GM18951 (cell line): ENCODE results near the gene AZGP1.
"Not testable (repeated sequence)": the region's sequence is repeated elsewhere in the genome, so short reads cannot be mapped to it uniquely, and the experiment has no call there.

Source experiments
- POLR2A ChIP-seq: IDR thresholded peaks from 4 replicates; pipeline ENCODE4 v1.6.1; 2011; ENCODE audit warnings: mild to moderate bottlenecking; ENCODE audit not compliant: insufficient read length, insufficient read depth; ENCODE audit errors: extremely low read depth
- in situ Hi-C: fragments of 300-500 bp; cut with MboI; formaldehyde crosslinking; loops from one replicate; pipeline ENCODE4 v1.12.0; 2022; ENCODE audit warnings: low sequenced_read_pairs, mixed read lengths, inconsistent platforms; ENCODE audit not compliant: unreplicated experiment

Gene AZGP1

DNA sequence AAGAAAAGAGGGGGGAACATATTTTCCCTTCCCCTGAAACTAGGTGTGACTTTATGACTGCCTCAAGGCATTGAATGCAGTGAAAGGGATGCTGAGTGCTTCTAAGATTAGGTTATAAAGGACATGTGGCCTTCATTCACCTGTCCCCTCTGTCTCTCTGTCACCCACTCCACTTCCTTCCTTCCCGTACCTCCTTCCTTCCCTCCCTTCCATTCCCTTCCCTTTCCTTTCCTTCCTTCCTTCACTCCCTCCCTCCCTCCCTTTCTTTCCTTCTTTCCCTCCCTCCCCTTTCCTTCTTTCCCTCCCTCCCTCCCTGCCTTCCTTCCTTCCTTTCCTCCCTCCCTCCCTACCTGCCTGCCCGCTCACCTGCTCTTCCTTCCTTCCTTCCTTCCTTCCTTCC, 35.1 kb upstream of the AZGP1 start:
- TF ChIP-seq POLR2A = no peak
- in situ Hi-C loops = no loop called here

DNA sequence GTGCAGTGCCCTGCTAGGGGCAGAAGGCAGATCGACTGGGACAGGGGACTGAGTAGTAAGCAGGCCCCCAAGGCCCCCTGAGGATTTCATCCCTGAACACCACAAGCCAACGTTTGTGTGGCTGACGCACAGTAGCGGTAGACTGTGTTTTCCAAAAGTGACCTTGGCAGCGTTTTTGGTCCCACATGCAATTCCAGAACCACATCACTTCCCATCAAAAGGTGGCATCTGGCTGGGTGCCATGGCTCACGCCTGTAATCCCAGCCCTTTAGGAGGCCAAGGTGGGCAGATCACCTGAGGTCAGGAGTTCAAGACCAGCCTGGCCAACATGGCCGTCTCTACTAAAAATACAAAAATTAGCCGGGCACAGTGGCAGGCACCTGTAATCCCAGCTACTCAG, 34.1 kb upstream of the AZGP1 start:
- in situ Hi-C loops = not testable (repeated sequence)

DNA sequence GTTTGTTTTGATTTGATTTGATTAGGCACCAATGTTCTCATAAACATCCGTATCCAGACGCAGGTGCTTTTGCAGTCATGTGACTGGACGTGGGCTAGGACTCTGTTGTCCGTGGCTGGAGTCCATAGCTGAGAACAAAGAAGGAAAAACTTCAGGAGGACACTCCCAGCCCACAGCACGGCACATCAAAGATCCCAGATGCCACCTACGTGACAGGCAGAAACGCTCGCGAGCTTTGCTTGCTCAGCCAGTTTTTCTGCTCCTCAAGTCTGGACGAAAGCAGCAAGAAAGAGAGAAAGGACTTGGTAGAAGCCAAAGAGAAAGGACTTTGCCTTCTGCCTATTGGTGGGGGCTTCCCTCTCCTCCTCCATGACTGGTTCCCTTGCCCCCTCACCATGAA, 32.7 kb upstream of the AZGP1 start:
- TF ChIP-seq POLR2A = no peak
- in situ Hi-C loops = no loop called here

DNA sequence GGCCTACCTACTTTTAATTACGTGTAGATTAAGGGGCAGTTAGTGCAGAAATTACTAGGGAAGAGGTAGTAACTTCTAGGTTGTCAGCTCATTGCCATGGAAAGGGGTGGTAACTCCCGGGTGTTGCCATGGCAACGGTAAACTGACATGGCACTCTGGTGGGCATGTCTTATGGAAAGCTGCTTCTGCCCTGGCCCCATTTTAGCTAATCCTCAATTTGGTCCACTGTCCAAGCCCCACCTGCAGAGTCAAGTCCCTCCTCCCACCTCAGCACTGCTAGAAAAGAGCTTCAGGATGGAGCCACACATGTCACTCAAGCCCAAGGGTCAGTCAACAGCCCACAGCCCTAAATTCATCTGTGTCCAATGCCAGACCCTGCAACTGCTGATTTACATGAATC, 32.1 kb upstream of the AZGP1 start:
- in situ Hi-C loops = no loop called here
- TF ChIP-seq POLR2A = no peak

DNA sequence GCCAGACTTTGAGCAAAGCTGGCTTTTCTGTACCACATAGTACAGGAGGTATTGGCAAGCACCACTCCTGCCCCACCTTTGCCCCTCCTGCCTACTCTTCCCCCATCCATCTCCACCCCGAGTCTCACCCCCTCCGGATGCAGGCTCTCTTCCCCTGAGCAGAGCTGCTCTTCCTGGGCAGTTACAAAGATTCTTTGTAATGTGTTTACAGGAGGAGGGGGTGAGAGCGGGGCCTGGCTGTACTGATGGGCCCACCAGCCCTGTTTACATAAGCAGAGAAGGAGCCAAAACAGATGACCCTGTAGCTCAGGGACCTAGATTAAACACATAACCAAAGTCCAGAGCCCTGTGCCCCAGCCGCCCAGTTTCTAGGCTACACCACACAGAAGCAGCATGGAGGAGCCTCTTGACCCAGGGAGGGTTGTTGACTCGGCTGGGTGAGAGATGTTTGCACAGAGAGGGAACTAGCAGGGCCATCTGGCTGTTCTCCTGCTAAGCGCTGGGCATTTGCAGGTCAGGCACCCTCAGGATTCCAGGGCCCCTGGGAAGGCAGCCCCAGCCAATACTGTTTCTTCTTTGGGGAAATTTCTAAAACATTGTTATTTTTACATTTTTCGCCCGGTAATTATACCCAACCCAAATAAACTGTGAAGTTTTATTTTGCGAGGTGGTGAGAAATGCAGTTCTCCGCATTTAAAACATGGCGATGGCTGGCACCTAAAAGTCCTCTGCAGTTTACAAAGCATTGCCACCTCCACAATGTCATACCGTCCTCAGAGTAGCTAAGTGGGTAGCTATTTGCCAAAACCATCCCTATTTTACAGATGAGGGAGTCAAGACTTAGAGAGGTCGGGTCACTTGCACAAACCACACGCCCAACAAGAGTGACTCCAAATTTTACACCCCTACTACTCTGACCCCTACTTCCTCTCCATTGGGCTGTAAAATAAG, 28.2 kb upstream of the AZGP1 start:
- TF ChIP-seq POLR2A = no peak
- in situ Hi-C loops = no loop called here

DNA sequence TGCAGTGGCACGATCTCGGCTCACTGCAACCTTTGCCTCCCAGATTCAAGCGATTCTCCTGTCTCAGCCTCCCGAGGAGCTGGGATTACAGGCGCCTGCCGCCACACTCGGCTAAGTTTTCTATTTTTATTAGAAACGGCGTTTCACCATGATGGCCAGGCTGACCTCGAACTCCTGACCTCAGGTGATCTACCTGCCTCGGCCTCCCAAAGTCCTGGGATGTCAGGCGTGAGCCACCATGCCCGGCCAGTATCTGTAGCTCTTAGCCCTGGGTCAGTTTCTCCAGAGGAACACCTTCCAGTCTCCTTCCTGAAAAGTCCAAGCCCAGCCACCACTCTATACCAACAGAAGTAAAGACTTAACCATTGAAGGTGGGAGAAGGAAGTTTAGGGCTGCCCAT, 24.4 kb upstream of the AZGP1 start:
- in situ Hi-C loops = no loop called here
- no peak for TF ChIP-seq POLR2A

DNA sequence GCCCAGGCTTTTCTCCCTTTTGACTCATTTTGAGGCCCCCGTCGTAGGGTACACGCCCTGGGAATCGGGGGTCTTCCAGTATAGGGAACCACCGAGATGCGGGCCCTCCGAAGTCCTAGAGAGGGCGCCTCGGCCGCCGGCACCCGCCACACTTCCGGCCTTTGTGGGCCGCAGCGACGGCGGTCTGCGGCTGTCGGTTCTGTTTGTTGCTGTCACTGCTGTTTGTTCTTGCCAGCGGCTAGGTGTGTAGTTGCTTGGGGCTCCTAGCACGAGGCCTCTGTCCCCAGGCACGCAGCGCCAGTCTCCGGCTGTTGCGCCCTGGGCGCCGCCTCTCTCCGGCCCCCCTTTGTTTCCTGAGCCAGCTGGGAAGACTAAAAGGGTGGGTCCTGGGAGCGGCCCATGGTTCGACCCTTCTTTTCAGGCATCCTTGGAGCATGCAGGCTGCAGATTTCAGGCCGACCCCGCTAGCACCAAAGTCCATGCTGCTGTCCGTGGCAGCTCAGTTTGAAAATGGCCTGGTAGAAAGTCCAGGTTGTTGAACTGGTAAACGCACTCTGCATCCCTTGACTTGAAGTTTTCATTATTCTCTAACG, 21.8 kb upstream of the AZGP1 start:
- TF ChIP-seq POLR2A = peak; percentile 66
- in situ Hi-C loops = no loop called here

DNA sequence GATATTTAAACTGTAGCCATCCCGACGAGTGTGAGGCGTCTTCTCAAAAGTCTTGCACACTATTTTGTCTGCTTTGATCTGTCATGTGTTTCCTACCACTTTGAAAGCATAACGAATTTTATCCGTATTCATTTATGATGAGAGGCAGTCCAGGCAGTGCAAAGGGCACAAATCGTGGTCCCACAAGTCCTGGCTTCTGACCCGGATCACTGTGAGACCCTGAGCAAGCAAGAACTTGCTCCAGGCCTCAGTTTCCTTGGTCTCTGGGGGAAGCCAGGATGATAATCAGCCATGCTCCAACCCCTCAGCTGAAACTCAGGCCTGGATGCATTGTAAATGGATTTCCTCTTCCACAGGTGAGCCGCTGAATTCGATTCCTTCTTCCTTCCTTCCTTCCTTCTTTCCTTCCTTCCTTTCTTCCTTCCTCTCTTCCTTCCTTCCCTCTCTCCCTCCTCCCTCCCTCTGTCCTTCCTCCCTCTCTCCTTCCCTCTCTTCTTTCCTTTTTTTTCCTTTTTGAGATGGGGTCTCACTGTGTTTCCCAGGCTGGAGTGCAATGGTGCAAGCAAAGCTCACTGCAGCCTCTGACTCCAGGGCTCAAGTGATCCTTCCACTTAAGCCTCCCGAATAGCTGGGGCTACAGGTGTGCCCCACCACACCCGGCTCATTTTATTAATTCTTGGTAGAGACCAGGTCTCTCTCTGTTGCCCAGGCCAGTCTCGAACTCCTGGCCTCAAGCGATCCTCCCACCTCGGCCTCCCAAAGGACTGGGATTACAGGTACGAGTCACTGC, 21.1 kb upstream of the AZGP1 start:
- TF ChIP-seq POLR2A = no peak
- in situ Hi-C loops = no loop called here

DNA sequence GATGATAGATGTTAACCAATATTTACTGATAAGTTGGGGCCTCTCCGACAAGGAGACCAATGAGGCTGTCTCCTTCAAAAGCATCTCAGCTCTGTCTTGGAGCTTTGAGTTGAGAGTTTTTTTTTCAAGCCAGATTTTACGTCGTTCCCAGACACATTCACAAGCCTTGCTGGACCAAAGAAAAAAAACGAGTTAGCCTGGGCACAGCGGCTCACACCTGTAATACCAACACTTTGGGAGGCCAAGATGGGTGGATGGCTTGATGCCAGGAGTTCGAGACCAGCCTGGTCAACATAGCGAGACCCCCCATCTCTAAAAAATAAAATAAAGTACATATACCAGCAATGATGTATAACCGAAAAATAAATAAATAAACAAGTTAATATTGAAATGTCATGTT, 19.0 kb upstream of the AZGP1 start:
- TF ChIP-seq POLR2A = no peak

DNA sequence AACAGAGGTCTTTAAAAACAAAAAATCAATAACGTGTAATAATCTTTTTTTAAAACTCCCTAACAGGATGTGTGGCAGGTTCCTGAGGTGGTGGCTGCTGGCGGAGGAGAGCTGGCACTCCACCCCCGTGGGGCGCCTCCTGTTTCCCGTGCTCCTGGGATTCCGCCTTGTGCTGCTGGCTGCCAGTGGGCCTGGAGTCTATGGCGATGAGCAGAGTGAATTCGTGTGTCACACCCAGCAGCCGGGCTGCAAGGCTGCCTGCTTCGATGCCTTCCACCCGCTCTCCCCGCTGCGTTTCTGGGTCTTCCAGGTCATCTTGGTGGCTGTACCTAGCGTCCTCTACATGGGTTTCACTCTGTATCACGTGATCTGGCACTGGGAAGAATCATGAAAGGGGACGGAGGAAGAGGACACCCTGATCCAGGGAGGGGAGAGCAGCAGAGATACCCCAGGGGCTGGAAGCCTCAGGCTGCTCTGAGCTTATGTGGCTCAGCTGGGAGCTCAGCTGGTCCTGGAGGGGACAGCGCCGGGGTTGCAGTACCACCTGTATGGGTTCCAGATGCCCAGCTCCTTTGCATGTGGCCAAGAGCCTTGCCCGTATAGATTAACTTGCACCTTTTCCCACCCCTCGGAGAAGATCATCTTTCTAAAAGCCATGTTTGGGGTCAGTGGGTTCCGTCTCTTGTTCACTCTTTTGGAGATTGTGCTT, 16.7 kb upstream of the AZGP1 start:
- in situ Hi-C loops = no loop called here
- no peak for TF ChIP-seq POLR2A

More for the DNA sequence above, 19.0 kb upstream of the AZGP1 start:
- in situ Hi-C loops = no loop called here

DNA sequence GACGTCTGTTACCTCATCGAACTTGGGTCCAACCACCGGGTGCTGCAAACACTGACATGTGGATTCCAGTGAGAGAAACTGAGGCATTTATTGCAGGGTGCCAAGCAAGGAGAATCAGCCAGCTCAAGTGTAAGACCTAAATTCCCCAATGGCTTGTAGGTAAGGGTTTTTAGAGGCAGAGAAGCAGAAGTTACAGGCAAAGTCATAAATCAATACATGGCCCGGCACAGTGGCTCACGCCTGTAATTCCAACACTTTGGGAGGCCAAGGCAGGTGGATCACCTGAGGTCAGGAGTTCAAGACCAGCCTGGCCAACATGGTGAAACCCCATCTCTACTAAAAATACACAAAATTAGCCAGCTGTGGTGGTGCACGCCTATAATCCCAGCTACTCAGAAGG, 15.7 kb upstream of the AZGP1 start:
- in situ Hi-C loops = not testable (repeated sequence)

DNA sequence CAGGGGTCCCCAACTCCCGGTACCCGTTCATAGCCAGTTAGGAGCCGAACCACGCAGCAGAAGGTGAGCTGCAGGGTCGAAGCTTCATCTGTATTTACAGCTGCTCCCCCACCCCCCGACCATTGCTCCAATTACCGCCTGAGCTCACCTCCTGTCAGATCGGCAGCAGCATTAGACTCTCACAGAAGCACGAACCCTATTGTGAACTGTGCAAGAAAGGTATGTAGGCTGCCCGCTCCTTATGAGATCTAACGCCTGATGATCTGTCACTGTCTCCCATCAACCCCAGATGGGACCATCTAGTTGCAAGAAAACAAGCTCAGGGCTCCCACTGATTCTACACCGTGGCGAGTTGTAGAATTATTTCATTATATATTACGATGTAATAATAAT, 14.6 kb upstream of the AZGP1 start:
- in situ Hi-C loops = no loop called here
- TF ChIP-seq POLR2A = no peak

DNA sequence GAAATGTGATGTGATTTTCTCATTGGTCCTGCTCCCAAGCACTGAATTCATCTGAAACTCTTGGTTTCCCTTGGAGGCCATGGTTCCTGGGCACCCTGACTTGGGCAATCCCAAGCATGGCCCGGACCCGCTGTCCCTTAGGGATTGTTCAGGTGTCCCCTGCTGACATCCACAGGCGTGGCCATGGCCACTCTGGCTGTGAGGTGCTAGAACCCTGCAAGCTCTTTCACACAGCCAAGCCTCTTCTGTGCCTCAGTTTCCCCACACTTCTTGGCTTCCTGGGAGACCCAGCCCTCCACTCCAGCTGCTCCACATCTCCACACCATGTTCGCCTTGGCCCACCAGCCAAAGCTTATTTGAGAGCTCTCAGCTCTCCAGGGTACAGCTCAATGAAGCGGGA, 12.0 kb upstream of the AZGP1 start:
- no peak for TF ChIP-seq POLR2A
- in situ Hi-C loops = no loop called here

DNA sequence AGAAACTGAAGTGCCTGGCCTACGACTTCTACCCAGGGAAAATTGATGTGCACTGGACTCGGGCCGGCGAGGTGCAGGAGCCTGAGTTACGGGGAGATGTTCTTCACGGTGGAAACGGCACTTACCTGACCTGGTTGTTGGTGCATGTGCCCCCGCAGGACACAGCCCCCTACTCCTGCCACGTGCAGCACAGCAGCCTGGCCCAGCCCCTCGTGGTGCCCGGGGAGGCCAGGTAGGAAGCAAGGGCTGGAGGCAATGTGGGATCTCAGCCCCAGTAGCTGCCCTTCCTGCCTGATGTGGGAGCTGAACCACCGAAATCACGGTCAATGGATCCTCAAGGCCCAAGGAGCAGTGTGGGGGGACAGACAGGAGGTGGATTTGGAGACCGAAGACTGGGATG, 11.5 kb upstream of the AZGP1 start:
- in situ Hi-C loops = not testable (repeated sequence)
